ENCODE data around the gene SLC16A13. TPM values are rescaled to one million over a fixed set of nuclear protein-coding genes. Genes with fewer than 3 reads are reported as not detected.
"Not testable (repeated sequence)": the region's sequence is repeated elsewhere in the genome, so short reads cannot be mapped to it uniquely, and the experiment has no call there.

Gene SLC16A13
- total RNA-seq, 6 experiments from 2014 or later, result 14.7 to 66.4 (median 39.5) TPM

DNA sequence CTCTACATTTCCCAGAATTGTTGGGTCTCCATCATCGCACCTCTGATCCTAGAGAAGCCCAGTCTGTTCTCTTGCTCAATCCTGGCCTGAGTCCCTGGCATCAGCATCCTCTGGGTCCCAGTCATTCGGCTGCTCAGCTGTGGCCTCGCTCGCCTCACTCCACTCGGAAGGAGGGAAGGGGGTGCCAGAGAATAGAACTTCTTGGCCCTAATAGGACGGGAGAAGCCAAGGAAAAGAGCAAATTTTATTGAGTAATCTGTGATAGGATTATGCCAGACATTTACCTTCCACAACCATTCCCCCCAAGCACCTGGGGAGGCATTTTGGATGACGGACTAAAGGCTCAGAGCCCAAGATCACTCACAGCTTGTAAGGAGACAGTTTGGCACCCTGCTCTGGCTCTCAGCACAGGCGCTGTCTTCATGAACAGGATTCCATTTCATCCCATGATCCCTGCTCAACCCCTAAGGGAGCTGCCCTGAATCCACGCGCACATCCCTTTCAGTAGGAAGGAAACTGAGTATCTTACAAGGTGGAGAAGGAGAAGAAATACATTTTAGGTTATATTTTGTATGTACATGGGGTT, 44.7 kb downstream of the SLC16A13 start:
- no peak overlapping the region for H3K4me3 ChIP-seq
- no peaks in the 10 kb centered on the region for H3K9me3 ChIP-seq
- WGBS (ENCODE audit: insufficient coverage, low coverage, low lambda C conversion rate, missing lambda C conversion rate), result 70% methylated on average over 10 of the region's 10 CpGs
- no peak overlapping the region for H3K27ac ChIP-seq
- intact Hi-C loops (cut with DNase I), result no loop called here
- TF ChIP-seq POLR2A (IDR thresholded peaks at IDR 0.05) (no peak), CTCF (IDR thresholded peaks at IDR 0.05) (no peak)
- H3K4me1 ChIP-seq, result peaks cover 0 to 2% (median 0%) of the 10 kb centered on the region in 4 donors
- no peak for DNase-seq
- no peaks in the 10 kb centered on the region for H3K36me3 ChIP-seq
- ATAC-seq, result peak; percentile 21 to 58 (median 44)
- no peaks in the 10 kb centered on the region for H3K27me3 ChIP-seq

GRCh38 chr17:7081341-7082062, 45.7 kb downstream of the SLC16A13 start:
- Histone ChIP-seq H3K27ac (no peak overlapping the region), H3K4me1 (peaks cover 0 to 2% (median 0%) of the 10 kb centered on the region in 4 donors), H3K36me3 (no peaks in the 10 kb centered on the region), H3K4me3 (no peak overlapping the region), H3K9me3 (no peaks in the 10 kb centered on the region), H3K27me3 (no peaks in the 10 kb centered on the region)
- intact Hi-C loops (cut with DNase I), result no loop called here
- 88% methylated on average over 13 of the region's 16 CpGs for WGBS (ENCODE audit: insufficient coverage, low coverage, low lambda C conversion rate, missing lambda C conversion rate)
- TF ChIP-seq POLR2A (IDR thresholded peaks at IDR 0.05) (no peak), CTCF (IDR thresholded peaks at IDR 0.05) (no peak)
- peak in 1 of 3 donors; percentile 28 for DNase-seq
- ATAC-seq, result peak; percentile 19 to 48 (median 36)

- Histone ChIP-seq H3K36me3 (no peaks in the 10 kb centered on the region), H3K9me3 (no peaks in the 10 kb centered on the region), H3K4me3 (no peak overlapping the region), H3K4me1 (peaks cover 0 to 2% (median 0%) of the 10 kb centered on the region in 4 donors), H3K27ac (no peak overlapping the region), H3K27me3 (no peaks in the 10 kb centered on the region)
- 80% methylated on average over 4 of the region's 4 CpGs for WGBS (ENCODE audit: insufficient coverage, low coverage, low lambda C conversion rate, missing lambda C conversion rate)
- ATAC-seq (peak in 1 of 4 donors; percentile 13), DNase-seq (no peak)
- TF ChIP-seq CTCF (IDR thresholded peaks at IDR 0.05) (no peak), POLR2A (IDR thresholded peaks at IDR 0.05) (no peak)
- intact Hi-C loops (cut with DNase I), result no loop called here
Observed at GRCh38 chr17:7083592-7083991, 47.8 kb downstream of the SLC16A13 start.

GRCh38 chr17:7084088-7084487, 48.3 kb downstream of the SLC16A13 start:
- ATAC-seq, result peak; percentile 51 to 65 (median 60)

DNA sequence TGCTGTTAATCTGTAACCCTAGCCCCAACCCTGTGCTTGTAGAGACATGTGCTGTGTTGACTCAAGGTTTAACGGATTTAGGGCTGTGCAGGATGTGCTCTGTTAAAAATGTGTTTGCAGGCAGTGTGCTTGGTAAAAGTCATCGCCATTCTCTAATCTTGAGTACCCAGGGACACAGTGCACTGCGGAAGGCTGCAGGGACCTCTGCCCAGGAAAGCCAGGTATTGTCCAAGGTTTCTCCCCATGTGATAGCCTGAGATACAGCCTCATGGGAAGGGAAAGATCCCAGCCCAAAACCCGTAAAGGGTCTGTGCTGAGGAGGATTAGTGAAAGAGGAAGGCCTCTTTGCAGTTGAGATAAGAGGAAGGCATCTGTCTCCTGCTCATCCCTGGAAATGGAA, 52.6 kb downstream of the SLC16A13 start:
- intact Hi-C loops (cut with DNase I); DNase-seq; H3K9me3 ChIP-seq; H3K4me1 ChIP-seq; ATAC-seq; H3K27ac ChIP-seq; H3K36me3 ChIP-seq; H3K4me3 ChIP-seq; H3K27me3 ChIP-seq: not testable (repeated sequence)
- WGBS (ENCODE audit: insufficient coverage, low coverage, low lambda C conversion rate, missing lambda C conversion rate), result 58% methylated on average over 4 of the region's 4 CpGs

More at GRCh38 chr17:7084088-7084487, 48.3 kb downstream of the SLC16A13 start:
- Histone ChIP-seq H3K36me3 (no peaks in the 10 kb centered on the region), H3K27me3 (no peaks in the 10 kb centered on the region), H3K27ac (no peak overlapping the region), H3K4me1 (peaks cover 0 to 2% (median 0%) of the 10 kb centered on the region in 4 donors), H3K4me3 (no peak overlapping the region), H3K9me3 (no peaks in the 10 kb centered on the region)
- intact Hi-C loops (cut with DNase I), result no loop called here
- WGBS (ENCODE audit: insufficient coverage, low coverage, low lambda C conversion rate, missing lambda C conversion rate), result 14% methylated on average over 7 of the region's 7 CpGs
- DNase-seq, result peak in 1 of 3 donors; percentile 21
- TF ChIP-seq CTCF (IDR thresholded peaks at IDR 0.05), result no peak
- no peak for TF ChIP-seq POLR2A (IDR thresholded peaks at IDR 0.05)

GRCh38 chr17:7089570-7089969, 53.8 kb downstream of the SLC16A13 start:
- H3K4me1 ChIP-seq; H3K4me3 ChIP-seq; ATAC-seq; H3K9me3 ChIP-seq; intact Hi-C loops (cut with DNase I); H3K27ac ChIP-seq; DNase-seq; H3K27me3 ChIP-seq; H3K36me3 ChIP-seq: not testable (repeated sequence)
- whole genome bisulfite sequencing (ENCODE audit: insufficient coverage, low coverage, low lambda C conversion rate, missing lambda C conversion rate), result 95% methylated on average over 2 of the region's 6 CpGs

Data from right lobe of liver (tissue), 6 donors.